HUES48 (cell line): ENCODE measurements around the gene BTG4.

Source experiments
- H3K27ac ChIP-seq: one replicate; pipeline ENCODE4 v1.7.0; 2013; ENCODE audit warnings: low read depth, low read length, inconsistent platforms
- H3K27me3 ChIP-seq: 2 replicates; pipeline ENCODE4 v1.6.1; 2013; ENCODE audit warnings: mild to moderate bottlenecking, low read length; ENCODE audit not compliant: control insufficient read depth, insufficient read depth
- H3K36me3 ChIP-seq: 2 replicates; pipeline ENCODE4 v1.6.1; 2013; ENCODE audit warnings: low read length; ENCODE audit not compliant: control insufficient read depth, insufficient read depth
- H3K4me1 ChIP-seq: 2 replicates; pipeline ENCODE4 v1.6.1; 2013; ENCODE audit warnings: mild to moderate bottlenecking, low read length; ENCODE audit not compliant: control insufficient read depth, insufficient read depth
- H3K4me3 ChIP-seq: 2 replicates; pipeline ENCODE4 v1.5.1; 2013; ENCODE audit warnings: mild to moderate bottlenecking, low read depth, low read length
- H3K9ac ChIP-seq: 2 replicates; pipeline ENCODE4 v1.6.1; 2013; ENCODE audit warnings: mild to moderate bottlenecking, low read depth, low read length, moderate library complexity
- H3K9me3 ChIP-seq: 2 replicates; pipeline ENCODE4 v1.6.1; 2013; ENCODE audit warnings: low read length; ENCODE audit not compliant: control insufficient read depth, insufficient read depth

Gene BTG4

DNA sequence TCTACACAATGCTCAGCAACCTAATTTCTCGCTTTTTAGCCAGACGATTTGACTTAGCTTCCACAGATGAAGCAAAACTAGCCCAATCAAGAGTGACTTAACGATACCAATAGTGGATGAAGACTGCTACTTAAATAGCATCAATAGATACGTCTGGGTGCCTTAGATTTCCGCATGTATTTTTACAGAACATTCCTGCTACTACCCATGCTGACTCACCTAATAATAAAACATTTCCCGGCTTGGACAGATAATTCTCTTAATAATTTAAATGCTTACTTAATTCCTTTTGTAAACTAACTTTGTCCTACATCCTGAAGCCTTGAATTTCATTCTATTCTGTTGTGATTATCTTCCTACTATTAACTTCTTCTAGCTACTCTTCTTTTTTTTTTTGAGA lies 23.1 kb upstream of the BTG4 start:
- Histone ChIP-seq H3K36me3 (no peaks in the 10 kb centered on the region), H3K4me3 (no peak overlapping the region), H3K9ac (no peak overlapping the region), H3K4me1 (peaks cover 32% of the 10 kb centered on the region), H3K27me3 (peaks cover 25% of the 10 kb centered on the region), H3K9me3 (no peaks in the 10 kb centered on the region), H3K27ac (no peak overlapping the region)

GRCh38 chr11:111532365-111532709 lies 20.2 kb upstream of the BTG4 start:
- Histone ChIP-seq H3K9ac (no peak overlapping the region), H3K36me3 (no peaks in the 10 kb centered on the region), H3K27me3 (no peaks in the 10 kb centered on the region), H3K4me1 (peaks cover 13% of the 10 kb centered on the region), H3K4me3 (no peak overlapping the region), H3K9me3 (no peaks in the 10 kb centered on the region), H3K27ac (no peak overlapping the region)

GRCh38 chr11:111531687-111532364 lies 19.6 kb upstream of the BTG4 start:
- Histone ChIP-seq H3K9ac (no peak overlapping the region), H3K4me1 (peaks cover 8% of the 10 kb centered on the region), H3K36me3 (no peaks in the 10 kb centered on the region), H3K27me3 (no peaks in the 10 kb centered on the region), H3K4me3 (no peak overlapping the region), H3K27ac (no peak overlapping the region), H3K9me3 (no peaks in the 10 kb centered on the region)

DNA sequence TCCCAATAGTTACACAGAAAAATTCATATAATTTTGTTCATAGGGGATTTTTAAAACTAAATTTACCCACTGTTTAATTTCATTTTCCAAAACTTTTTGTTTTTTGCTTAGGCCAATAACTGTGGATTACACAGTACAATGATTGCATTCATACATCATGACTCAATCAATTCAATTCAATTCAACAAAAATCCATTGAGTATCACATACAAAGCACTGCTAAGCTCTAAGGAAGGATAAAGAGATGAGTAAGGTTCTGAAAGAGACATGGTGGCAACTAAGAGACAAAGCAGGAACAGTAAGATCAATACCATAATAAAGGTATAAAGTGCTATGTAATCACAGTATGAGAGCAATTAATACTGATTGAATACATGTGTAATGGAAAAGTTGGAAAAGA lies 18.9 kb upstream of the BTG4 start:
- H3K9me3 ChIP-seq = no peaks in the 10 kb centered on the region
- no peak overlapping the region for H3K9ac ChIP-seq
- H3K4me3 ChIP-seq = no peak overlapping the region
- H3K27me3 ChIP-seq = no peaks in the 10 kb centered on the region
- peaks cover 8% of the 10 kb centered on the region for H3K4me1 ChIP-seq
- H3K36me3 ChIP-seq = no peaks in the 10 kb centered on the region
- H3K27ac ChIP-seq = no peak overlapping the region

DNA sequence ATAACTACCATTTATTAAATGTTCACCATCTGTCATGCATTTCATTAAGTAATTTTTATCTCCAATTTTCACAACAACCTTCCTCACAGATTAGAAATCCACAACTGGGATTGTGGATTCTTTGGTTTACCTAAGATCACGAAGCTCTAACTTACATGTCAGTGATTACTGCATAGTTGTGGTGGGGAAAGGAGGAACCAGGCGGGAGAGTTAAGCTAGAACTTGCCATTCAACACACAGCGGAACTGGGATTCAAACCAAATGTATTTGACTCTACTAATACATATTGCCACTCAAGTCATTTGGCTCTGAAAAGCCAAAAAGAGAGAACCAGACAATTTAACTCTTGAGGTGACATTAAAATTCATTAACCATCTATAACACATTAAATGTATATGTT lies 17.9 kb upstream of the BTG4 start:
- Histone ChIP-seq H3K36me3 (no peaks in the 10 kb centered on the region), H3K4me3 (no peak overlapping the region), H3K9me3 (no peaks in the 10 kb centered on the region), H3K27me3 (no peaks in the 10 kb centered on the region), H3K4me1 (peaks cover 8% of the 10 kb centered on the region), H3K27ac (no peak overlapping the region), H3K9ac (no peak overlapping the region)

GRCh38 chr11:111528557-111528956 lies 16.4 kb upstream of the BTG4 start:
- H3K4me3 ChIP-seq = no peak overlapping the region
- H3K9ac ChIP-seq = no peak overlapping the region
- H3K4me1 ChIP-seq = peaks cover 8% of the 10 kb centered on the region
- H3K27ac ChIP-seq = no peak overlapping the region
- H3K27me3 ChIP-seq = no peaks in the 10 kb centered on the region
- H3K9me3 ChIP-seq = no peaks in the 10 kb centered on the region
- H3K36me3 ChIP-seq = no peaks in the 10 kb centered on the region

- Histone ChIP-seq H3K4me1 (peaks cover 1% of the 10 kb centered on the region; the same call in 1 of the 2 replicates), H3K27me3 (no peaks in the 10 kb centered on the region), H3K9me3 (no peaks in the 10 kb centered on the region), H3K4me3 (no peak overlapping the region), H3K9ac (no peak overlapping the region), H3K36me3 (no peaks in the 10 kb centered on the region), H3K27ac (no peak overlapping the region)
These were observed 15.1 kb upstream of the BTG4 start for GRCh38 chr11:111527279-111527678.

DNA sequence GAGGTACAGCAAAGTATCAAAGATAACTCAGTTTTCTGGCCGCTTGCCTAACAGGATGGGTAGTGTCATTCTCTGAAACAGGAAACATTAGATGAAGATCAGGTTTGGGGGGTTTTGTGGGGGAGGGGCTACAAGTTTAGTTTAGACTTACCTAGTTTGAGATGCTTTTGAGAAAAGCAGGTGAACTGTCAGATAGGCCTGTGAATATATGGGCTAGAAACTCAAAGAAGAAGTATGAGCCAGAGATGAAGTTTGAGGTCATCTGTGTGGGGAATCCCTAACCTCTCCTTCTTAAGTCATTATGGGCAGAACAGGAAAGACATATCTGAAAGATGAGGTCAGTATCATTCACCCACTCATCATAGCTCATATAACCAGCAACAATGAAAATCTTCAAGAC lies 14.3 kb upstream of the BTG4 start:
- Histone ChIP-seq H3K4me3 (no peak overlapping the region), H3K9me3 (no peaks in the 10 kb centered on the region), H3K36me3 (no peaks in the 10 kb centered on the region), H3K9ac (no peak overlapping the region), H3K4me1 (no peaks in the 10 kb centered on the region; the same call in 1 of the 2 replicates), H3K27me3 (no peaks in the 10 kb centered on the region), H3K27ac (no peak overlapping the region)

- Histone ChIP-seq H3K36me3 (no peaks in the 10 kb centered on the region), H3K4me1 (no peaks in the 10 kb centered on the region; the same call in 1 of the 2 replicates), H3K9ac (no peak overlapping the region), H3K27ac (no peak overlapping the region), H3K4me3 (no peak overlapping the region), H3K9me3 (no peaks in the 10 kb centered on the region), H3K27me3 (no peaks in the 10 kb centered on the region)
These were observed 13.3 kb upstream of the BTG4 start for GRCh38 chr11:111525456-111525855.

- Histone ChIP-seq H3K36me3 (no peaks in the 10 kb centered on the region), H3K27me3 (no peaks in the 10 kb centered on the region), H3K27ac (no peak overlapping the region), H3K9me3 (no peaks in the 10 kb centered on the region), H3K4me3 (no peak overlapping the region), H3K4me1 (no peaks in the 10 kb centered on the region; the same call in 1 of the 2 replicates), H3K9ac (no peak overlapping the region)
These were observed 11.9 kb upstream of the BTG4 start for GRCh38 chr11:111524056-111524455.

DNA sequence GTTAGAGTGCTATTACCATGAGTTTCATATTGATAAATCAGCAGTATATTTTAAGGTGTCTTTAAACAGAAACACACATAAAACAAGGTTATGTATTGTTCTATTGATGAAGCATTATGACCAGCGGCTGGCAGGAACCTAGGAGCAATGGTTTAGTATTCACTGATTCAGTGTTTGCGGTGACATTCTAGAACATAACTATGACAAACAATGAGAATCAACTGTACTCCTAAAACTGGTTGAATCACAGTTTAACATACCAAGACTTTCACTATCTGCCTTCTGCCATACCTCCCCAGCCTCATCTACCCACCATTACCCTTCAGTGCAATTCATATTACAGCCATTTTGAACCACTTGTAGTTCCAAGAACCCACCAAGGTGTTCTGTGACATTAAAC lies 11.2 kb upstream of the BTG4 start:
- H3K36me3 ChIP-seq = no peaks in the 10 kb centered on the region
- no peaks in the 10 kb centered on the region for H3K9me3 ChIP-seq
- H3K9ac ChIP-seq = no peak overlapping the region
- H3K4me1 ChIP-seq = no peaks in the 10 kb centered on the region; the same call in 1 of the 2 replicates
- no peaks in the 10 kb centered on the region for H3K27me3 ChIP-seq
- no peak overlapping the region for H3K4me3 ChIP-seq
- no peak overlapping the region for H3K27ac ChIP-seq
